GM19099 (cell line): ENCODE measurements around the gene HNRNPU.

ENCODE experiments used
- POLR2A ChIP-seq: IDR thresholded peaks from 3 replicates; pipeline ENCODE4 v1.6.1; 2011; ENCODE audit warnings: low read depth; ENCODE audit not compliant: insufficient read length; ENCODE audit errors: extremely low read depth

HNRNPU gene

DNA sequence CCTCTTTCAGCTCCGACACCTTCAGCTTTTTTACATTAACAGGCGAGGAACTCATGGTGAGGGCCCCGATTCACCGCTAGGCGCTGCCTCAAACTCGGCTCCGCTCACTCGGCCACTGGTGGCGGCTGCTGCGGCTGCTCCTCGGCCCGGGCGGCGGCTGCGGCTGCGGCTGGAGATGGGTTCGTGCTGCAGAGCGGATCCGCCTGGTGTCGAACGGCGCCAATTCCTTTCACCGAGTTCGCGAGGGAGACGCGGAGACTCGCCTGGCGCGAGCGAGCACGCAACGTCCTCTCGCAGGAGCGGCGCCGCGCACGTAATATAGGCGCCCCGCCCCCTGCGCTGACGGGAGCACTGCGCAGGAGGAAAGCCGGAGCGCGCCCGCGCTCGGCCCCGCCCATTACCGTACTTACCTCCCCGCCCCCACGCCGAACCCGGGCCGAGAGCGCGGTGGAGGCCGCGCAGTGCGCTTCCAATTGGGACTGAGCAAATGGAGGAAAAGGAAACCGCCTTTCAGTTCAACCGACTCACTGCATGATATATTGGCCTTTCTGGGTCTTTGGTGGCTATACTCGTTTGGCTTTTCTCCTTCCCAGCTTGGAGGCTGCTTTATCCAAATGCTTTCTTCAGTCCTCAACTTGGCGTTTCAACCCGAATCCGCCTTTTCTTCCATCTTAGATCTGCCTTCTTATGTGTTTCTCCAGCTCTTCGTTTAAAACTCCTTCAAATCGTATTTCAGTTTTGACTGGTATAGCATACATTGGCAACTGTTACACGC lies at the start of gene HNRNPU:
TSS of gene HNRNPU (minus strand) at position 291 of the 775 bp plus-strand sequence. CDS start at position 55, 236 bp downstream.
- TF ChIP-seq POLR2A = peak; percentile 94

DNA sequence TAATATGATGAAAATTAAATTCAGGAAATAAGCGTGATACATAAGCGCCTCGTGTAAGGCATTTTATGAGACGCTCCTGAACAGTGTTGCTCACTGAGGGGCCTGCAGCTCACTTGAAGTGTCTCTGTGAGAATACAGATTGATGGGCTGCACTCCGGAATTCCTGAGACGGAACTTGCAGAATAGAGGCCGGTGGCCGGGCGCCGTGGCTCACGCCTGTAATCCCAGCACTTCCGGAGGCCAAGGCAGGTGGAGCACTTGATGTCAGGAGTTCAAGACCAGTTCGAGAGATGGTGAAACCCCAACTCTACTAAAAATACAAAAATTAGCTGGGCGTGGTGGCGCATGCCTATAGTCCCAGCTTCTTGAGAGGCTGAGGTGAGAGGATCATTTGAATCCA lies 49.5 kb upstream of the HNRNPU start:
- TF ChIP-seq POLR2A = no peak

DNA sequence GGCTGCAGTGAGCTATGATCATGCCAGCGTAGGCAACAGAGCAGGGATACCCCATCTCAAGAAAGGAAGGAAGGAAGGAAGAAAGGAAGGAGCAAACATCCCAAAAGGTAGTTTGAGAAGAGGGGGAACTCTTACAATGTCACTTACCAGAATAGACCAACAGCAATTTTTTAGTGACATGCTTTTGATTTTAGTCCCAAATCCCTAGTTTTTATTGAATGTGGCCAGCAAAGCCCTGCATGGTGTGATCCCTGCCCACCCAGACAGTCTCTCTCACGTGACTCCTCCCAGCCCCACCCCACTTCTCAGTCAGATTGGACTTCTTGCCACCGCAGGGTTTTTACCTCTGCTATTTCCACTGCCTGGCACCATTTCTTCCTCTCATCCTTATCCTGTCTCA lies 39.8 kb upstream of the HNRNPU start:
- TF ChIP-seq POLR2A = no peak

- no peak for TF ChIP-seq POLR2A
These were observed 37.2 kb upstream of the HNRNPU start for GRCh38 chr1:244901400-244902015.

- no peak for TF ChIP-seq POLR2A
These were observed 33.3 kb upstream of the HNRNPU start for GRCh38 chr1:244897476-244898254.

DNA sequence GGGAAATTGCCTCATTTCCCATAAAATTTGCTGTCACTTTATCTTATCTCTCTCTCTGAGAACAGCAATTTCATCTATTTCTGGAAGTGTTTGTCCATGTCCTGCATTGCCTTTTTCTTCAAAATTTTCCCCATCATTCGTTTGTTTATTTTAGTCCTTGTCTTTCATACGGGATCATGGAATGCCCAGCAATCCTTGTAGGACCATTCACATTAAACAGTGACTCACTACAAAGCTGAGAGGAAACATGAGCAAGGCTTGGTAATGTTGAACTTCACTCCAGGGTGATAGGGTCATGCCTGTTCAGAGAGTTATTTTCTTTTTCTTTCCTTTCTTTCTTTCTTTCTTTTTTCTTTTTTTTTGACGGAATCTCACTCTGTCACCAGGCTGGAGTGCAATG lies 32.2 kb upstream of the HNRNPU start:
- no peak for TF ChIP-seq POLR2A

DNA sequence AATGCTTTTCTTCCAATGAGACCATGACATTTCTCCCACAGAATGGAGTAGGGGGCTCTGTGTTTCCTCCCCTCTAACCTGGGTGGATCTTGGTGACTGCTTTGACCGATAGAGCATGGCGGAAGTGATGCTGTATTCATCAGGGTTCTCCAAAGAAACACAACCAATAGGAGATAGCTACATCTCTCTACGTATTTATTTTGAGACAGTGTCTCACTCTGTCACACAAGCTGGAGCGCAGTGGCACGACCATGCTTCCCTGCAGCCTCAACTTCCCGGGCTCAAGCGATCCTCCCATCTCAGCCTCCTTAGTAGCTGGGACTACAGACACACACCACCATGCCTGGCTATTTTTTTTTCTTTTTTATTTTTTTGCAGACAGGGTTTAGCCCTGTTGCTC lies 29.5 kb upstream of the HNRNPU start:
- no peak for TF ChIP-seq POLR2A

- no peak for TF ChIP-seq POLR2A
These were observed 22.9 kb upstream of the HNRNPU start for GRCh38 chr1:244887281-244887680.

- TF ChIP-seq POLR2A = no peak
These were observed 17.4 kb upstream of the HNRNPU start for GRCh38 chr1:244881552-244882280.

- no peak for TF ChIP-seq POLR2A
These were observed 14.3 kb upstream of the HNRNPU start for GRCh38 chr1:244878681-244879080.

DNA sequence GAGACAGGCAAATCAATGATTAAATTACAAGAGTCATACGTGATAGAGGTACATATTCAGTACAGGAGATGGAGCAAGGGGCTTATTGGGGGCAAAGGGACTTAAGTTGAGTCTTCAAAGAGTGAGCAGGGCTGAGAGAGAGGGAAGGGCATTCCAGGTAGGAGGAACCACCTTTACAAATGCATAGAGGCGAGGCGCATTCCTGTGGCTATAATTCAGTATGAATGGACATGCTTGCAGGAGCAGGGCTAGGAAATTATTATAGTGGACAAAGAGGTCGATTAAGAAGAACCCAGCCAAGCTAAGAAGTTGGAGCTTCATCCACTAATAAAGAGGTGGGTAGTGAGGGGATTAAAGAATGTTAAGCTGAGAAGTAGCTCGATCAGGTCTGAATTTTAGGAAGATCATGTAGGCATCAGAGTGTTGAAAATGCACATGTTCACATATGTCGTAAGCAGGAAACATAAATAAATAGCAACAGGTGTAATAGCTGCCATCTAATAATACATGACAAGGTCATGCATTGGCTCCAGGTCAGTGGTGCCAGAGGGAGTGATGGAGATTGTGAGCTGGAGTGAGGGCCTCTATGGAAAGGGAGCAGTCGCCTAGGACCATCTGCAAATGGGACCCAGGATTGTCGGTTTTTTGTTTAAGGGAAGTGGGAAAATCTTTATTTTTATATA lies 12.0 kb upstream of the HNRNPU start:
- TF ChIP-seq POLR2A = no peak

- no peak for TF ChIP-seq POLR2A
These were observed 10.7 kb upstream of the HNRNPU start for GRCh38 chr1:244874974-244875579.

GRCh38 chr1:244869950-244870349 lies 5.6 kb upstream of the HNRNPU start:
- no peak for TF ChIP-seq POLR2A

DNA sequence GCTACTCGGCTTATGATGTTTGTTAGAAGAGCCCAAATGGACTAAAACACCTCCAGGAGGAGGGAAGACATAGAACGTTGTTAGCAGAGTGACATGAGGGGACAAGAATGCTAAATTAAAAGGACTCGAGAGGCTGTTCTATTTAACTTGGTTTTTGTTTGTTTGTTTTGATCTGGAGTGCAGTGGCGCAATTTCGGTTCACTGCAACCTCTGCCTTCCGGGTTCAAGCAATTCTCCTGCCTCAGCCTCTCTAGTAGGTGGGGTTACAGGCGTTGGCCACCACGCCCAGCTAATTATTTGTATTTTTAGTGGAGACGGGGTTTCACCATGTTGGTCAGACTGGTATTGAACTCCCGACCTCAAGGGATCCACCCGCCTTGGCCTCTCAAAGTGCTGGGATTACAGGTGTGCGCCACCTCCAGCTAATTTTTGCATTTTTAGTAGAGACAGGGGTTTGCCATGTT lies 5.1 kb upstream of the HNRNPU start:
- TF ChIP-seq POLR2A = no peak
